Right lobe of liver (tissue), 4 donors: ENCODE measurements around the gene GRIN3B.

Experiments
- POLR2A ChIP-seq: fragments of 450-650 bp; IDR thresholded peaks from one replicate; pipeline ENCODE4 v1.6.1; 2017; ENCODE audit warnings: antibody characterized with exemption, mild to moderate bottlenecking
- TF ChIP-seq, protein P1 (sequence below), 4 donors: fragments of 200-600 bp in 3 of 4; fragments of 450-650 bp in 1 of 4; IDR thresholded peaks; one replicate each; pipeline versions ENCODE4 v1.5.1 to v1.8.0; 2016 to 2022; ENCODE audit warnings: antibody characterized with exemption in 4 of 4, mild to moderate bottlenecking in 2 of 4
- donor health status: DM: no; HTN: no; CAD: no.
- donor health status: DM: no; HTN: no; CAD: no.
- donor health status: DM: no; HTN: yes; CAD: no.

DNA sequence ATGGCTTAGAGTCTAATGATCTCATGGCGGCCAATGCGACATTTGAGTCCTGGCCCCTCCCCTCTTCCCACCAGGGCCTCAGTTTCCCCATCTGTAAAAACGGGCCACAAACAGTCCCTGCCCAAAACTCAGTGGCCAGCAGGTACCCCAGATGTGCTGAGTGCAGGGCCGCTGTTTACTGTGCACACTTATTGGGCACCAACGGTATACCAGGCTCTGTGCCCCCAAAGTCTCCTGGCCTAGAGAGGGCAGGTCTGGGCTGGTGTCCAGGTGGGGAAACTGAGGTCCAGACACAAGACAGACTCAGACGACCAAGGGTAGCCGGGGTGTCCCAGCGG is 39.6 kb upstream of the GRIN3B start:
- TF ChIP-seq, protein P1, sequence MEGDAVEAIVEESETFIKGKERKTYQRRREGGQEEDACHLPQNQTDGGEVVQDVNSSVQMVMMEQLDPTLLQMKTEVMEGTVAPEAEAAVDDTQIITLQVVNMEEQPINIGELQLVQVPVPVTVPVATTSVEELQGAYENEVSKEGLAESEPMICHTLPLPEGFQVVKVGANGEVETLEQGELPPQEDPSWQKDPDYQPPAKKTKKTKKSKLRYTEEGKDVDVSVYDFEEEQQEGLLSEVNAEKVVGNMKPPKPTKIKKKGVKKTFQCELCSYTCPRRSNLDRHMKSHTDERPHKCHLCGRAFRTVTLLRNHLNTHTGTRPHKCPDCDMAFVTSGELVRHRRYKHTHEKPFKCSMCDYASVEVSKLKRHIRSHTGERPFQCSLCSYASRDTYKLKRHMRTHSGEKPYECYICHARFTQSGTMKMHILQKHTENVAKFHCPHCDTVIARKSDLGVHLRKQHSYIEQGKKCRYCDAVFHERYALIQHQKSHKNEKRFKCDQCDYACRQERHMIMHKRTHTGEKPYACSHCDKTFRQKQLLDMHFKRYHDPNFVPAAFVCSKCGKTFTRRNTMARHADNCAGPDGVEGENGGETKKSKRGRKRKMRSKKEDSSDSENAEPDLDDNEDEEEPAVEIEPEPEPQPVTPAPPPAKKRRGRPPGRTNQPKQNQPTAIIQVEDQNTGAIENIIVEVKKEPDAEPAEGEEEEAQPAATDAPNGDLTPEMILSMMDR (IDR thresholded peaks at IDR 0.05), result no peak
- TF ChIP-seq POLR2A, result no peak
